GM12874 (cell line): Measurements from ENCODE around the gene KLHL36.

Source experiments
- CTCF ChIP-seq: IDR thresholded peaks from 2 replicates; pipeline ENCODE4 v1.5.1; 2011; ENCODE audit warnings: low read depth, mild to moderate bottlenecking, control low read depth, low read length, moderate library complexity; ENCODE audit not compliant: insufficient read depth

KLHL36 gene

DNA sequence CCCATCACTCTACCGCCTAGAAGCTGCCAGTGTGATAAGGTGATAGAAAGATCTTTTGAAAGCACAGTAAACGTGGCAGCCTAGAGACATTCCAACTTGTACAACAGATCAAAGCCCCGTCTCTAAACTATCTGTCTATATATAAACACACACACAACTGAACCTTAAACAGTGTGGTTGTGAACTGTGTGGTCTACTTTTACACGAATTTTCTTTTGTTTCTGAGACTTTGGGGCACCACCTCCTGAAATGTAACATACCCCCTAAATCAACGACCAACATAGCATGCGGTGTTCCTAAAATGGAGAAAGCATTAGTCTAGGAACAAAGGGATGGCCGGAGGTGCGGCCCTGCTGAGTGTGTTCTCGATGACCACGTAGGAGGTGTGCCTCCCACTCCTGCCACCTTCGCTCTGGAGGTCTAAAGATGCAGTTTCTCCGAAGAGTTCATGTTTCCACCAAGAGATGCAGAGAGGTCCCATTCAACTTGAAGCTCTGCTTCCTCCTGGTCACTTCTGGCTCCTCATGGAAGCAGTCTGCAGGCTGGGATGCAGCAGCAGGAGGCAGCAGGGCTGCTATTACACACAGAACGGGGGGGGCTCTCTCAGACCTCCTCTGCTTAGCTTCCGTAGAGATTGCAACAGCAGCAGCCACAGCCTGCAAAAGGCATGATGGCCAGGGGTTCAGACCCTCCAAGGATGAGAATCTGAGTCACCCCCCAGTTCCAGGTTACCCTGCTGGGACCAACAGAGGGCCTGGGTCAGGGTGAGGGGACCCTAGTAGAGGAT, 28.9 kb downstream of the KLHL36 start:
- no peak for TF ChIP-seq CTCF

- no peak for TF ChIP-seq CTCF
These were observed 29.5 kb downstream of the KLHL36 start for GRCh38 chr16:84677849-84678248.

- TF ChIP-seq CTCF, result no peak
These were observed 30.2 kb downstream of the KLHL36 start for GRCh38 chr16:84678541-84678940.

DNA sequence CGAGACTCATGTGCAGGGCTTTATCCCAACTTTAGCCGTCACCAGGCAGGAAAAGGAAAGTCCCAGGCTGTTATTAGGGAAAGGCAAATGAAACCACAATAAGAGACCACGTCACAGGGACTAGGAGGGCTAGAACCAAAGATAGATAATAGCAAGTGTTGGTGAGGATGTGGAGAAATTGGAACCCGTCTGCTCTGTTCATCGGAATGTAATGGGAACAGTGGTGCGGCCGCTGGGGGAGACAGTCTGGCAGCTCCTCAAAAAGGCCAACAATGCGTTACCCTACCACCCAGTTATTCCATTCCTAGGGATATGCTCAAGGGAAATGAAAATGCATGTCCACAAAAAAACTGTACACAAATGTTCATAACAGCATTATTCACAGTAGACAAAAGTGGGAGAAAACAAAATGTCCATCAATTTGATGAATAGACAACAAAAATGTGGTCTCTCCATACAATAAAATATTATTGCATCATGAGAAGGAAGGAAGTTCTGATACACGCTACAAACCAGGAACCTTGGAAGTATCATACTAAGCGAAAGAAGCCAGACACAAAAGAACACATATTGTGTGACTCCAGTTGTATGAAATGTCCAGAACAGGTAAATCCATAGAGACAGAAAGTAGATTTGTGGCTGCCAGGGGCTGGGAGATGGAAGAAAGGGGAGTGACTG, 32.0 kb downstream of the KLHL36 start:
- TF ChIP-seq CTCF, result no peak

DNA sequence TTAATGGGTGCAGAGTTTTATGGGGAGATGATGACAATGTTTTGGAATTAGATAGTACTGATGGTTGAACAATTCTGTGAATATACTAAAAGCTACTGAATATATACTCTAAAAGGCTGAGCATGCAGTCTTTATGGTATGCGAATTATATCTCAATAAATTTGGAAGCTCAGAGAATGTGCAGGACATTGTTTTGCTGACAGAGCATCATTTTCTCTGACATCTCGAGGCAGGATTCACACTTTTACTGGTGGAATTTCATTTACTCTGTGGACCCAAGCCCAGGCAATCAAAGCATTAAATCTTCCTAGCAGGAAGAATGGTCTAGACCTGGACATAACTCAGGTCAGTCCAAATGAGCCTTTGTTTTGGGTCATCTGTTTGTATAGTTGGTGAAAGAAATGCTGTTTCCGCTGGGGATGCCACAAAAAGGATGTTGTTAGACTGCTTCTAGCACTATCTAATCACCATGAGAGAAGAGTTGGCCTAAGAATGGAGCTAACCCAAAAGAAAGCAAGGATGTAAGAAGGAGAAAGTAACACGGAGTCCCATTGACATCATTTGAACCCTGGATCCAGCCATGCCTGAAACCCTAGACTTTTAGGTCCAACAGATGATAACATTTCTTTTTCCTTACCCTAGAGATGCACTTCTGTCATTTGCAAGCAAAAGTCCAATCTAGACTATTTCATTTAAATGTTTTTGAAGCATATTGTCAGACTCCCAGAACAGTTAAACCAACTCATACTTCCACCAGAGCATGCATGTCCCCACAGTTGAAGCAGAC, 32.7 kb downstream of the KLHL36 start:
- no peak for TF ChIP-seq CTCF

- no peak for TF ChIP-seq CTCF
These were observed 35.6 kb downstream of the KLHL36 start for GRCh38 chr16:84683691-84684591.
